GM12878 (cell line): ENCODE measurements around the gene KLK13. TPM values are rescaled to one million over a fixed set of nuclear protein-coding genes. Genes with fewer than 3 reads are reported as not detected.
A peak's percentile ranks its signal among the peaks of the same experiment; 100 is the strongest.

Experiments used
- ATAC-seq: fragments of 200-7000 bp; cut with Tn5 transposase; 3 replicates; pipeline ENCODE4 v1.9.1; 2020; ENCODE audit warnings: mild to moderate bottlenecking, moderate library complexity
- BruUV-seq: library from RNA; stranded (reverse); fragments of 400-500 nt; replicated peaks from 2 replicates; lab custom pipeline; 2021; lab: Mats Ljungman, UMichigan
- CTCF ChIA-PET: fragments of 300-600 bp; sonication (Branson Sonifier 250); formaldehyde crosslinking; extraction: SDS; loops from one replicate; lab custom pipeline; 2021; ENCODE audit warnings: inconsistent platforms; lab: Yijun Ruan, JAX
- POLR2A ChIA-PET: fragments of 350-600 bp; formaldehyde crosslinking; extraction: SDS; loops from one replicate; lab custom pipeline; 2021; ENCODE audit warnings: inconsistent platforms; lab: Charles Lee
- RAD21 ChIA-PET: fragments of 300-600 bp; sonication (Branson Sonifier 250); formaldehyde crosslinking; loops from one replicate; lab custom pipeline; 2023; ENCODE audit warnings: antibody characterized with exemption; ENCODE audit not compliant: unreplicated experiment; lab: Charles Lee
- SMC1A ChIA-PET: fragments of 300-600 bp; sonication (Branson Sonifier 250); formaldehyde crosslinking; loops from one replicate; lab custom pipeline; 2023; ENCODE audit not compliant: unreplicated experiment, uncharacterized antibody; lab: Charles Lee
- DNase-seq: peaks from one replicate; pipeline ENCODE4 v3.0.0-alpha.2; 2011; ENCODE audit warnings: low read depth, low spot score
- FAIRE-seq: peaks from 3 replicates; lab custom pipeline; 2011; peaks lifted over from hg19 to GRCh38; lab: Jason Lieb, UNC
- H2AFZ ChIP-seq: 2 replicates; pipeline ENCODE4 v1.6.0; 2011; ENCODE audit warnings: low read depth, low read length, control low read depth; ENCODE audit not compliant: control insufficient read depth
- H3K27ac ChIP-seq: 2 replicates; pipeline ENCODE4 v1.5.1; 2011; ENCODE audit warnings: control low read depth; ENCODE audit not compliant: control insufficient read depth, insufficient read depth
- H3K27me3 ChIP-seq, 2 experiments: replicated peaks in 1 of 2; 2 replicates each; pipeline versions ENCODE4 v1.6.0 to v1.6.1; 2011; ENCODE audit warnings: low read length in 1 of 2; ENCODE audit not compliant: control insufficient read depth in 2 of 2, insufficient read depth in 2 of 2
- H3K36me3 ChIP-seq, 2 experiments: 2 replicates each; pipeline ENCODE4 v1.5.1; 2011; ENCODE audit warnings: low read length in 1 of 2; ENCODE audit not compliant: control insufficient read depth in 2 of 2, insufficient read depth in 2 of 2
- H3K4me1 ChIP-seq: 2 replicates; pipeline ENCODE4 v1.6.1; 2011; ENCODE audit warnings: mild to moderate bottlenecking, low read length, moderate library complexity, mixed read lengths; ENCODE audit not compliant: control insufficient read depth, insufficient read depth
- H3K4me2 ChIP-seq: 2 replicates; pipeline ENCODE4 v1.6.0; 2011; ENCODE audit warnings: control low read depth; ENCODE audit not compliant: control insufficient read depth, insufficient read depth
- H3K4me3 ChIP-seq: fragments of 200-600 bp; sonication (generic); 2 replicates; pipeline ENCODE4 v1.5.1; 2016
- H3K79me2 ChIP-seq: 2 replicates; pipeline ENCODE4 v1.6.0; 2011; ENCODE audit warnings: low read length; ENCODE audit not compliant: control insufficient read depth, insufficient read depth
- H3K9ac ChIP-seq: 2 replicates; pipeline ENCODE4 v1.8.0; 2011; ENCODE audit warnings: low read length, control low read depth, mixed read lengths; ENCODE audit not compliant: control insufficient read depth, insufficient read depth
- H3K9me3 ChIP-seq: replicated peaks from 3 replicates; pipeline ENCODE4 v1.5.1; 2011; ENCODE audit warnings: mild to moderate bottlenecking, low read length; ENCODE audit not compliant: control insufficient read depth, insufficient read depth
- H4K20me1 ChIP-seq: 2 replicates; pipeline ENCODE4 v1.6.0; 2011; ENCODE audit not compliant: control insufficient read depth, insufficient read depth
- ASH2L ChIP-seq: fragments of 300-600, 200-600 bp; sonication (generic); IDR thresholded peaks from 2 replicates; pipeline ENCODE4 v1.6.1; 2017; ENCODE audit warnings: low read depth, mild to moderate bottlenecking, borderline replicate concordance
- CEBPB ChIP-seq, 2 experiments: fragments of 150-350 bp in 1 of 2; IDR thresholded peaks; 2 replicates each; pipeline ENCODE4 v1.6.1; 2012 to 2014; ENCODE audit warnings: low read depth in 2 of 2, low read length in 2 of 2, borderline replicate concordance in 1 of 2, inconsistent platforms in 1 of 2
- E2F4 ChIP-seq: IDR thresholded peaks from 2 replicates; pipeline ENCODE4 v1.6.1; 2012; ENCODE audit warnings: low read depth, low read length, improper control_type of control experiment
- GABPA ChIP-seq: IDR thresholded peaks from 2 replicates; pipeline ENCODE4 v1.6.1; 2014; ENCODE audit warnings: antibody characterized with exemption, low read depth, mild to moderate bottlenecking, inconsistent platforms
- NR2C2 ChIP-seq: IDR thresholded peaks from 2 replicates; pipeline ENCODE4 v1.6.1; 2011; ENCODE audit warnings: borderline replicate concordance, low read depth; ENCODE audit not compliant: control insufficient read depth, insufficient read length
- PAX8 ChIP-seq: fragments of 450-650 bp; IDR thresholded peaks from 2 replicates; pipeline ENCODE4 v1.6.1; 2017; ENCODE audit warnings: mild to moderate bottlenecking, moderate library complexity
- RAD21 ChIP-seq: IDR thresholded peaks from 2 replicates; pipeline ENCODE4 v1.6.1; 2011; ENCODE audit warnings: mild to moderate bottlenecking, low read depth, low read length, moderate library complexity; ENCODE audit not compliant: insufficient read depth
- SMC3 ChIP-seq: IDR thresholded peaks from 2 replicates; pipeline ENCODE4 v1.6.1; 2011; ENCODE audit warnings: low read length, improper control_type of control experiment, borderline replicate concordance
- ZBTB11 ChIP-seq: fragments of 450-650 bp; formaldehyde crosslinking; IDR thresholded peaks from 2 replicates; pipeline ENCODE4 v1.5.0; 2022; ENCODE audit warnings: mild to moderate bottlenecking, missing genetic modification characterization
- ZBTB40 ChIP-seq: fragments of 450-650 bp; IDR thresholded peaks from 2 replicates; pipeline ENCODE4 v1.6.1; 2016; ENCODE audit warnings: mild to moderate bottlenecking, moderate library complexity, borderline replicate concordance
- ZNF24 ChIP-seq: fragments of 450-650 bp; IDR thresholded peaks from 2 replicates; pipeline ENCODE4 v1.6.1; 2017; ENCODE audit warnings: antibody characterized with exemption, mild to moderate bottlenecking
- ZNF274 ChIP-seq: IDR thresholded peaks from one replicate; pipeline ENCODE4 v1.8.0; 2011; ENCODE audit not compliant: insufficient read length, insufficient read depth
- WGBS: methylation state at CpG from one replicate; pipeline ENCODE4 v1.1.6; 2016; ENCODE audit warnings: low lambda C conversion rate; ENCODE audit not compliant: insufficient replicate concordance, insufficient coverage; ENCODE audit errors: missing lambda C conversion rate; 5-methylcytosine and 5-hydroxymethylcytosine counted together
- in situ Hi-C: fragments of 300-500 bp; cut with MboI; formaldehyde crosslinking; loops from 9 replicates; pipeline ENCODE4 v1.14.3; 2018; ENCODE audit warnings: mixed read lengths
- intact Hi-C: fragments of 100-400 bp; cut with micrococcal nuclease; formaldehyde crosslinking; loops from one replicate; pipeline ENCODE4 v1.14.2; 2022; ENCODE audit not compliant: unreplicated experiment
- polyA plus RNA-seq, 11 experiments: library from polyadenylated mRNA; depleted of rRNA in 4 of 11; unstranded in 6 of 11; stranded (reverse) in 5 of 11; fragments of >200 nt; fragmentation: Nextera tagmentation in 4 of 11; fragmentation: Illumina TruSeq in 1 of 11; extraction: Ambion mirVana in 4 of 11; extraction: Trizol in 1 of 11; gene quantifications; 1 replicate in 1 of 11; 2 replicates in 10 of 11; pipeline versions ENCODE4 v1.2.1 to v1.2.3, GENCODE V29; 2011 to 2016; ENCODE audit warnings: inconsistent platforms in 2 of 11, missing spikeins in 2 of 11, low read depth in 1 of 11
- total RNA-seq, 4 experiments: library from RNA; depleted of rRNA in 3 of 4; stranded (reverse); fragments of >200 nt in 3 of 4; fragmentation: Illumina TruSeq in 1 of 4; extraction: Trizol in 1 of 4; gene quantifications; 2 replicates each; pipeline versions ENCODE4 v1.2.1 to v1.2.3, GENCODE V29; 2013 to 2021

KLK13 gene
- total and polyA plus RNA-seq, 10 of the 15 experiments (the other 5 are each of a cell fraction or from before 2014, with no cell fraction given) = not detected

- ChIA-PET SMC1A (no interaction called here), RAD21 (interaction anchor here (0.7 kb wide), 1 partner anchor 157 kb away, joined by 3 read pairs; no protein-coding TSS in a partner anchor), POLR2A (no interaction called here), CTCF (interaction anchor here (0.6 to 0.7 kb wide), 2 partner anchors 276 to 646 kb away, joined by 3 to 4 read pairs; no protein-coding TSS in a partner anchor)
- DNase-seq (no peak), ATAC-seq (no peak), FAIRE-seq (no peak)
- Histone ChIP-seq H3K36me3 (peaks cover 0 to 6% of the 10 kb centered on the region in 2 experiments; a peak in 3 of 4 replicates), H3K4me3 (no peak overlapping the region), H3K4me1 (no peaks in the 10 kb centered on the region), H4K20me1 (no peaks in the 10 kb centered on the region; the same call in 1 of the 2 replicates), H3K27me3 (no peaks in the 10 kb centered on the region), H3K9ac (no peak overlapping the region), H3K79me2 (no peaks in the 10 kb centered on the region), H3K4me2 (no peak overlapping the region), H3K27ac (no peak overlapping the region), H2AFZ (no peak overlapping the region), H3K9me3 (no peaks in the 10 kb centered on the region)
- no TSS peak for BruUV-seq
- in situ Hi-C loops = loop anchor here (10.0 kb wide), 1 partner anchor 160 kb away; no protein-coding TSS in a partner anchor
- intact Hi-C loops = loop anchor here (5.0 kb wide), 1 partner anchor 162 kb away; no protein-coding TSS in a partner anchor
- whole genome bisulfite sequencing = 35% methylated on average over 11 of the region's 15 CpGs
- TF ChIP-seq CEBPB (IDR thresholded peaks at IDR 0.05; ENCODE audit: borderline replicate concordance in 1 of 2, low read depth in 2 of 2, low read length in 2 of 2) = no peak
- no peak for TF ChIP-seq ZNF24
- TF ChIP-seq GABPA = no peak
- peak; percentile 28; the same call in 1 of the 2 replicates for TF ChIP-seq SMC3
- no peak for TF ChIP-seq ZBTB40
- no peak for TF ChIP-seq ZNF274
- no peak for TF ChIP-seq ZBTB11
- no peak for TF ChIP-seq ASH2L
- TF ChIP-seq PAX8 = no peak
- no peak for TF ChIP-seq E2F4
- no peak for TF ChIP-seq NR2C2
- peak; percentile 55; the same call in 1 of the 2 replicates for TF ChIP-seq RAD21
Observed at GRCh38 chr19:51094696-51095279, 29.9 kb upstream of the KLK13 start.
